ENCODE data around the gene PLAC9.

DNA sequence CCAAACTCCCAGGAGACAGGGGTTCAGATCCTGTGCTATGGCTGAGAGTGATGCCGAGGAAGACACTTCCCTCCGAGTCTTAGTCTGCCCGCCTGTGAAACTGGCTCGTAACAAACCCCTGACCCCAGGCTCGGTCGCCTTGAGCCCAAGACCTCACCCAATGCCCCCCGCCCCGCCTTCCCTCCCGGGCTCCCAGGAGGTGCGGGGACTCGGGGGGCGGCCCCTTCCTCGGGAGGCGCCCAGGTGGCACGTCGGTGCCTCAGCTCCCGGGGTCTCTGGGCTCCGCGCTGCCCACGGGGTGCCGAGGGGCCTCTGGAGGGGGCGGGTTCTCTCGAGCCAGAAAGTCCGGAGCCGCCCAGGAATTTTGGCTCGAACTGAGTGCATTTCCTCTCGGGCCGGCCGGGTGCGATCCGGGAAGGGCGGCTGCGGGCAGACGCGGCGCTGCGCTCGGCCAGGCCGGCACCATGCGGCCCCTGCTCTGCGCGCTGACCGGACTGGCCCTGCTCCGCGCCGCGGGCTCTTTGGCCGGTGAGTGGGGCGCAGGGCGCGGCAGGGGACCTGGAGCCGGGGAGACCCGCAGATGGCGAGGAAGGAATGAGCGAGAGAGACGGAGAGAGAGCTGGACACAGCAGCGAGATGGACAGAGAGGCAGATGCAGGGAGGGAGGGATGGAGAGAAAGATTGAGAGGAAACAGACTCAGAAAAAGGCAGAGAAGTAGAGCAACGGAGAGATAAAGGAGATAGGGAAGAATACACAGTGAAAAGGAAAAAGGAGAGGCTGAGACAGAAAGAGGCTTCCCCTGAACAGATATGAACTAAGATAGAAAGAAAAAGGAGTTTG, at the start of gene PLAC9:
- TF ChIP-seq, protein P1, sequence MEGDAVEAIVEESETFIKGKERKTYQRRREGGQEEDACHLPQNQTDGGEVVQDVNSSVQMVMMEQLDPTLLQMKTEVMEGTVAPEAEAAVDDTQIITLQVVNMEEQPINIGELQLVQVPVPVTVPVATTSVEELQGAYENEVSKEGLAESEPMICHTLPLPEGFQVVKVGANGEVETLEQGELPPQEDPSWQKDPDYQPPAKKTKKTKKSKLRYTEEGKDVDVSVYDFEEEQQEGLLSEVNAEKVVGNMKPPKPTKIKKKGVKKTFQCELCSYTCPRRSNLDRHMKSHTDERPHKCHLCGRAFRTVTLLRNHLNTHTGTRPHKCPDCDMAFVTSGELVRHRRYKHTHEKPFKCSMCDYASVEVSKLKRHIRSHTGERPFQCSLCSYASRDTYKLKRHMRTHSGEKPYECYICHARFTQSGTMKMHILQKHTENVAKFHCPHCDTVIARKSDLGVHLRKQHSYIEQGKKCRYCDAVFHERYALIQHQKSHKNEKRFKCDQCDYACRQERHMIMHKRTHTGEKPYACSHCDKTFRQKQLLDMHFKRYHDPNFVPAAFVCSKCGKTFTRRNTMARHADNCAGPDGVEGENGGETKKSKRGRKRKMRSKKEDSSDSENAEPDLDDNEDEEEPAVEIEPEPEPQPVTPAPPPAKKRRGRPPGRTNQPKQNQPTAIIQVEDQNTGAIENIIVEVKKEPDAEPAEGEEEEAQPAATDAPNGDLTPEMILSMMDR (IDR thresholded peaks at IDR 0.05) = no peak
- TF ChIP-seq POLR2A (IDR thresholded peaks at IDR 0.05) = no peak

All from body of pancreas (tissue), 4 donors.